Liver (tissue), 9 donors: ENCODE data around the gene IL12RB2. TPM values are rescaled to one million over a fixed set of nuclear protein-coding genes. Genes with fewer than 3 reads are reported as not detected.

Experiments
- DNase-seq: peaks from one replicate; pipeline ENCODE4 v3.0.0-alpha.2; 2017; ENCODE audit warnings: low spot score
- H3K27ac ChIP-seq, 2 donors: one replicate each; pipeline ENCODE4 v1.7.0; 2013; ENCODE audit warnings: inconsistent platforms in 2 of 2, low read length in 2 of 2, control low read depth in 1 of 2, low read depth in 1 of 2, mild to moderate bottlenecking in 1 of 2
- H3K27me3 ChIP-seq, 4 donors: one replicate each; pipeline versions ENCODE4 v1.6.1 to v1.7.0; 2013; ENCODE audit warnings: low read length in 3 of 4, inconsistent platforms in 1 of 4, mild to moderate bottlenecking in 1 of 4, moderate library complexity in 1 of 4; ENCODE audit not compliant: control insufficient read depth in 4 of 4, insufficient read depth in 4 of 4
- H3K36me3 ChIP-seq, 4 donors: one replicate each; pipeline versions ENCODE4 v1.6.1 to v1.7.0; 2013; ENCODE audit warnings: low read length in 3 of 4, mild to moderate bottlenecking in 3 of 4, low read depth in 1 of 4, moderate library complexity in 1 of 4; ENCODE audit not compliant: control insufficient read depth in 4 of 4, insufficient read depth in 3 of 4
- H3K4me1 ChIP-seq, 4 donors: one replicate each; pipeline versions ENCODE4 v1.6.1 to v1.7.0; 2013; ENCODE audit warnings: low read length in 3 of 4, mild to moderate bottlenecking in 3 of 4, moderate library complexity in 1 of 4; ENCODE audit not compliant: control insufficient read depth in 4 of 4, insufficient read depth in 4 of 4
- H3K4me3 ChIP-seq, 3 donors: one replicate each; pipeline versions ENCODE4 v1.6.1 to v1.7.0; 2013; ENCODE audit warnings: low read length in 3 of 3, control low read depth in 1 of 3, low read depth in 1 of 3, mild to moderate bottlenecking in 1 of 3
- H3K9ac ChIP-seq, 2 donors: one replicate each; pipeline ENCODE4 v1.7.0; 2013; ENCODE audit warnings: low read length in 2 of 2, mild to moderate bottlenecking in 2 of 2, moderate library complexity in 2 of 2, control low read depth in 1 of 2, low read depth in 1 of 2
- H3K9me3 ChIP-seq, 4 donors: one replicate each; pipeline versions ENCODE4 v1.6.1 to v1.7.0; 2013; ENCODE audit warnings: low read length in 3 of 4; ENCODE audit not compliant: control insufficient read depth in 4 of 4
- ATF3 ChIP-seq: IDR thresholded peaks from 2 replicates; pipeline ENCODE4 v1.6.1; 2016; ENCODE audit warnings: antibody characterized with exemption
- CTCF ChIP-seq: fragments of 150-350 bp; IDR thresholded peaks from 2 replicates; pipeline ENCODE4 v1.5.1; 2017; ENCODE audit warnings: improper control_type of control experiment, low read depth, low read length; ENCODE audit not compliant: missing input control
- EGR1 ChIP-seq, 2 donors: IDR thresholded peaks; 2 replicates each; pipeline ENCODE4 v1.6.1; 2016 to 2018; ENCODE audit warnings: antibody characterized with exemption in 2 of 2, low read depth in 2 of 2
- FOXA1 ChIP-seq: IDR thresholded peaks from 2 replicates; pipeline ENCODE4 v1.6.1; 2016; ENCODE audit warnings: antibody characterized with exemption
- FOXA2 ChIP-seq: IDR thresholded peaks from 2 replicates; pipeline ENCODE4 v1.6.1; 2016; ENCODE audit warnings: antibody characterized with exemption
- GABPA ChIP-seq, 2 donors: IDR thresholded peaks in 1 of 2; conservative IDR thresholded peaks in 1 of 2; 2 replicates each; pipeline ENCODE4 v1.6.1; 2016; ENCODE audit warnings: antibody characterized with exemption in 2 of 2, mild to moderate bottlenecking in 1 of 2, moderate library complexity in 1 of 2
- HNF4A ChIP-seq, 2 donors: conservative IDR thresholded peaks; 2 replicates each; pipeline ENCODE4 v1.6.1; 2016; ENCODE audit warnings: antibody characterized with exemption in 2 of 2, mild to moderate bottlenecking in 2 of 2
- HNF4G ChIP-seq: IDR thresholded peaks from 2 replicates; pipeline ENCODE4 v1.6.1; 2016; ENCODE audit warnings: antibody characterized with exemption
- MAX ChIP-seq: IDR thresholded peaks from 2 replicates; pipeline ENCODE4 v1.6.1; 2016; ENCODE audit warnings: antibody characterized with exemption
- NR2F2 ChIP-seq: IDR thresholded peaks from 2 replicates; pipeline ENCODE4 v1.6.1; 2016; ENCODE audit warnings: antibody characterized with exemption
- RAD21 ChIP-seq, 2 donors: IDR thresholded peaks; 2 replicates each; pipeline ENCODE4 v1.6.1; 2016; ENCODE audit warnings: antibody characterized with exemption in 2 of 2, mild to moderate bottlenecking in 2 of 2
- REST ChIP-seq: IDR thresholded peaks from 2 replicates; pipeline ENCODE4 v1.6.1; 2016; ENCODE audit warnings: antibody characterized with exemption, mild to moderate bottlenecking
- RXRA ChIP-seq, 2 donors: IDR thresholded peaks; 2 replicates each; pipeline ENCODE4 v1.6.1; 2017 to 2018; ENCODE audit warnings: antibody characterized with exemption in 2 of 2, mild to moderate bottlenecking in 1 of 2
- SP1 ChIP-seq: IDR thresholded peaks from 2 replicates; pipeline ENCODE4 v1.6.1; 2018; ENCODE audit warnings: antibody characterized with exemption, mild to moderate bottlenecking
- TAF1 ChIP-seq: conservative IDR thresholded peaks from 2 replicates; pipeline ENCODE4 v1.6.1; 2016; ENCODE audit warnings: antibody characterized with exemption, mild to moderate bottlenecking
- YY1 ChIP-seq: IDR thresholded peaks from 2 replicates; pipeline ENCODE4 v1.6.1; 2016; ENCODE audit warnings: antibody characterized with exemption, mild to moderate bottlenecking
- ZBTB33 ChIP-seq: IDR thresholded peaks from 2 replicates; pipeline ENCODE4 v1.6.1; 2016; ENCODE audit warnings: antibody characterized with exemption
- WGBS: extraction: QIAGEN DNeasy Blood & Tissue Kit; methylation state at CpG from one replicate; pipeline ENCODE4 v1.1.7; 2013; 5-methylcytosine and 5-hydroxymethylcytosine counted together
- polyA plus RNA-seq, 2 donors: library from polyadenylated mRNA; stranded (reverse) in 1 of 2; unstranded in 1 of 2; fragments of 200-250 nt in 1 of 2; fragments of >200 nt in 1 of 2; fragmentation: Nextera tagmentation in 1 of 2; extraction: Ambion mirVana in 1 of 2; gene quantifications; one replicate each; pipeline versions ENCODE4 v1.2.1 to v1.2.3, GENCODE V29; 2013 to 2015
- total RNA-seq, 2 donors: library from RNA; depleted of rRNA; stranded (reverse); fragments of >200 nt; gene quantifications; one replicate each; pipeline ENCODE4 v1.2.3, GENCODE V29; 2014
- donor health status: healthy.
- donor health status: healthy.
- donor health status: healthy.
- donor health status: healthy.
- donor health status: healthy.

Gene IL12RB2
- total and polyA plus RNA-seq, 4 donors, result 0.06 to 1.3 (median 0.58) TPM

- TF ChIP-seq GABPA (IDR thresholded peaks at IDR 0.05 in 1 of 2, conservative IDR thresholded peaks at IDR 0.05 in 1 of 2) (no peak), NR2F2 (no peak), RAD21 (IDR thresholded peaks at IDR 0.05) (no peak), ATF3 (no peak), CTCF (no peak), RXRA (IDR thresholded peaks at IDR 0.05) (no peak), YY1 (no peak)
Observed at GRCh38 chr1:67304023-67304422, 3.6 kb upstream of the IL12RB2 start (continued).

GRCh38 chr1:67306547-67306946, 1.1 kb upstream of the IL12RB2 start:
- Histone ChIP-seq H3K4me3 (no peak overlapping the region), H3K9ac (no peak overlapping the region), H3K27ac (no peak overlapping the region), H3K27me3 (peaks cover 0 to 4% (median 1%) of the 10 kb centered on the region in 4 donors), H3K4me1 (peaks cover 0 to 10% (median 1%) of the 10 kb centered on the region in 4 donors), H3K36me3 (no peaks in the 10 kb centered on the region), H3K9me3 (no peaks in the 10 kb centered on the region)
- WGBS, result 88% methylated on average over 7 of the region's 7 CpGs
- TF ChIP-seq SP1, result no peak
- no peak for TF ChIP-seq HNF4G
- no peak for TF ChIP-seq CTCF
- no peak for TF ChIP-seq MAX
- no peak for TF ChIP-seq RXRA (IDR thresholded peaks at IDR 0.05)
- TF ChIP-seq GABPA (IDR thresholded peaks at IDR 0.05 in 1 of 2, conservative IDR thresholded peaks at IDR 0.05 in 1 of 2), result no peak
- no peak for TF ChIP-seq RAD21 (IDR thresholded peaks at IDR 0.05)
- no peak for DNase-seq

GRCh38 chr1:67308136-67308535, 463 bp downstream of the IL12RB2 start:
- no peak overlapping the region for H3K9ac ChIP-seq
- TF ChIP-seq RAD21 (IDR thresholded peaks at IDR 0.05) (no peak), EGR1 (IDR thresholded peaks at IDR 0.05; ENCODE audit: low read depth in 2 of 2) (no peak), FOXA2 (no peak), SP1 (no peak), CTCF (no peak), HNF4G (no peak), REST (no peak), MAX (no peak), TAF1 (no peak), HNF4A (conservative IDR thresholded peaks at IDR 0.05) (no peak), FOXA1 (no peak), ZBTB33 (no peak)
- H3K4me1 ChIP-seq, result peaks cover 0 to 10% (median 1%) of the 10 kb centered on the region in 4 donors
- no peaks in the 10 kb centered on the region for H3K36me3 ChIP-seq
- DNase-seq, result no peak
- peaks cover 0 to 4% (median 1%) of the 10 kb centered on the region in 4 donors for H3K27me3 ChIP-seq
- WGBS, result 28% methylated on average over 15 of the region's 15 CpGs
- H3K9me3 ChIP-seq, result no peaks in the 10 kb centered on the region
- H3K4me3 ChIP-seq, result peak overlapping the region in 1 of 3 donors; percentile 57
- H3K27ac ChIP-seq, result no peak overlapping the region
